Activated CD8-positive, alpha-beta memory T cell treated with anti-CD3 and anti-CD28 coated beads for 4 hours (primary cell): ENCODE measurements around the gene KLHL20.
A peak's percentile ranks its signal among the peaks of the same experiment; 100 is the strongest.
"Not testable (repeated sequence)": the region's sequence is repeated elsewhere in the genome, so short reads cannot be mapped to it uniquely, and the experiment has no call there.

Source experiments
- DNase-seq, 2 donors: peaks; one replicate each; pipeline ENCODE4 v3.0.0-alpha.2; 2020; ENCODE audit warnings: low read depth in 2 of 2

The KLHL20 gene

GRCh38 chr1:173714759-173715537 is at the start of gene KLHL20:
Gene KLHL20, plus strand, starts transcription at chr1:173714981. Its CDS starts 1,063 bp downstream, at chr1:173716044.
- peak; percentile 65 to 70 for DNase-seq

- DNase-seq: no peak
Measured at GRCh38 chr1:173666646-173667045, 48.1 kb upstream of the KLHL20 start.

GRCh38 chr1:173669491-173669941 is 45.3 kb upstream of the KLHL20 start, which contains the start of gene ANKRD45:
Gene ANKRD45, minus strand, starts transcription at chr1:173669851. Its CDS starts 10,433 bp downstream, at chr1:173659418.
- no peak for DNase-seq

- not testable (repeated sequence) for DNase-seq
Measured at GRCh38 chr1:173674496-173674895, 40.3 kb upstream of the KLHL20 start.

- not testable (repeated sequence) for DNase-seq
Measured at GRCh38 chr1:173680152-173680551, 34.6 kb upstream of the KLHL20 start.

GRCh38 chr1:173682184-173682583 is 32.6 kb upstream of the KLHL20 start:
- DNase-seq: no peak

GRCh38 chr1:173683838-173684237 is 30.9 kb upstream of the KLHL20 start:
- DNase-seq: not testable (repeated sequence)

GRCh38 chr1:173685121-173685520 is 29.7 kb upstream of the KLHL20 start:
- DNase-seq: not testable (repeated sequence)

GRCh38 chr1:173688300-173688699 is 26.5 kb upstream of the KLHL20 start:
- DNase-seq: no peak

- no peak for DNase-seq
Measured at GRCh38 chr1:173693238-173693637, 21.5 kb upstream of the KLHL20 start.

GRCh38 chr1:173701299-173701698 is 13.5 kb upstream of the KLHL20 start:
- DNase-seq: not testable (repeated sequence)

- no peak for DNase-seq
Measured at GRCh38 chr1:173702736-173703135, 12.0 kb upstream of the KLHL20 start.

- DNase-seq: no peak
Measured at GRCh38 chr1:173705117-173705516, 9.7 kb upstream of the KLHL20 start.

- DNase-seq: no peak
Measured at GRCh38 chr1:173708787-173709186, 6.0 kb upstream of the KLHL20 start.

- no peak for DNase-seq
Measured at GRCh38 chr1:173714441-173714758, 381 bp upstream of the KLHL20 start.

- no peak for DNase-seq
Measured at GRCh38 chr1:173715538-173715844, 710 bp downstream of the KLHL20 start.

- no peak for DNase-seq
Measured at GRCh38 chr1:173717238-173717637, 2.5 kb downstream of the KLHL20 start.

GRCh38 chr1:173731331-173731730 is 16.6 kb downstream of the KLHL20 start:
- DNase-seq: not testable (repeated sequence)

GRCh38 chr1:173733912-173734311 is 19.1 kb downstream of the KLHL20 start:
- no peak for DNase-seq

- DNase-seq: not testable (repeated sequence)
Measured at GRCh38 chr1:173736104-173736503, 21.3 kb downstream of the KLHL20 start.

GRCh38 chr1:173742203-173742886 is 27.6 kb downstream of the KLHL20 start:
- DNase-seq: no peak

- no peak for DNase-seq
Measured at GRCh38 chr1:173744651-173745050, 29.9 kb downstream of the KLHL20 start.

GRCh38 chr1:173749137-173749536 is 34.4 kb downstream of the KLHL20 start:
- no peak for DNase-seq
